HEK293 (cell line): Measurements from ENCODE around the gene RBM45.

Experiments
- CTCF ChIA-PET: fragments of 350-600 bp; formaldehyde crosslinking; extraction: SDS; loops from one replicate; lab custom pipeline; 2021; ENCODE audit warnings: antibody characterized with exemption; lab: Yijun Ruan, JAX
- POLR2A ChIA-PET: fragments of 300-600 bp; formaldehyde crosslinking; extraction: SDS; loops from one replicate; lab custom pipeline; 2020; ENCODE audit warnings: antibody characterized with exemption, inconsistent platforms; lab: Yijun Ruan, JAX
- H3K27ac ChIP-seq: fragments of 200-500 bp; sonication (Bioruptor generic); 2 replicates; pipeline ENCODE4 v1.5.1; 2014; ENCODE audit warnings: low read depth, low read length, control low read depth, inconsistent platforms; ENCODE audit errors: extremely low read depth
- H3K36me3 ChIP-seq, 2 experiments: fragments of 200-500 bp in 1 of 2; sonication (Bioruptor generic) in 1 of 2; 1 replicate in 1 of 2; 2 replicates in 1 of 2; pipeline ENCODE4 v1.5.1; 2014 to 2017; ENCODE audit warnings: inconsistent platforms in 2 of 2, low read length in 2 of 2; ENCODE audit not compliant: control insufficient read depth in 2 of 2, insufficient read depth in 1 of 2
- H3K4me1 ChIP-seq: fragments of 200-500 bp; sonication (Bioruptor generic); 2 replicates; pipeline ENCODE4 v1.5.1; 2014; ENCODE audit warnings: mild to moderate bottlenecking, low read length, inconsistent platforms; ENCODE audit not compliant: control insufficient read depth, insufficient read depth
- H3K4me3 ChIP-seq: 2 replicates; pipeline ENCODE4 v1.5.1; 2011; ENCODE audit warnings: low read depth, mild to moderate bottlenecking, control low read depth, low read length, moderate library complexity
- H3K9me3 ChIP-seq: fragments of 200-500 bp; sonication (Bioruptor generic); 2 replicates; pipeline ENCODE4 v1.5.1; 2014; ENCODE audit warnings: low read depth, low read length, inconsistent platforms; ENCODE audit not compliant: control insufficient read depth, insufficient read depth
- IKZF3 ChIP-seq: fragments of 450-650 bp; IDR thresholded peaks from 2 replicates; pipeline ENCODE4 v1.5.0; 2018; ENCODE audit warnings: missing biosample characterization, mild to moderate bottlenecking, missing genetic modification characterization, moderate library complexity
- MYNN ChIP-seq: fragments of 450-650 bp; formaldehyde crosslinking; IDR thresholded peaks from 2 replicates; pipeline ENCODE4 v1.5.1; 2016; ENCODE audit warnings: missing biosample characterization, missing genetic modification characterization, borderline replicate concordance
- SALL2 ChIP-seq: fragments of 450-650 bp; formaldehyde crosslinking; IDR thresholded peaks from 2 replicates; pipeline ENCODE4 v1.5.0; 2017; ENCODE audit warnings: missing biosample characterization, mild to moderate bottlenecking, missing genetic modification characterization, borderline replicate concordance
- SP3 ChIP-seq: fragments of 450-650 bp; formaldehyde crosslinking; IDR thresholded peaks from 2 replicates; pipeline ENCODE4 v1.5.1; 2016; ENCODE audit warnings: missing biosample characterization, missing genetic modification characterization
- SP7 ChIP-seq: fragments of 450-650 bp; formaldehyde crosslinking; IDR thresholded peaks from 2 replicates; pipeline ENCODE4 v1.5.1; 2016; ENCODE audit warnings: missing biosample characterization, missing genetic modification characterization
- ZBTB17 ChIP-seq: fragments of 450-650 bp; formaldehyde crosslinking; IDR thresholded peaks from 2 replicates; pipeline ENCODE4 v1.5.1; 2016; ENCODE audit warnings: missing biosample characterization, missing genetic modification characterization
- ZFP41 ChIP-seq: fragments of 450-650 bp; formaldehyde crosslinking; IDR thresholded peaks from 2 replicates; pipeline ENCODE4 v1.5.1; 2016; ENCODE audit warnings: missing biosample characterization, missing genetic modification characterization, borderline replicate concordance
- ZIC2 ChIP-seq: fragments of 450-650 bp; formaldehyde crosslinking; IDR thresholded peaks from 2 replicates; pipeline ENCODE4 v1.5.1; 2016; ENCODE audit warnings: missing biosample characterization, missing genetic modification characterization
- ZNF155 ChIP-seq: fragments of 450-650 bp; formaldehyde crosslinking; IDR thresholded peaks from 2 replicates; pipeline ENCODE4 v1.5.1; 2016; ENCODE audit warnings: missing biosample characterization, missing genetic modification characterization
- ZNF16 ChIP-seq: fragments of 450-650 bp; formaldehyde crosslinking; IDR thresholded peaks from 2 replicates; pipeline ENCODE4 v1.5.1; 2016; ENCODE audit warnings: low read depth, missing biosample characterization, missing genetic modification characterization
- ZNF354C ChIP-seq: fragments of 450-650 bp; formaldehyde crosslinking; IDR thresholded peaks from 2 replicates; pipeline ENCODE4 v1.5.1; 2016; ENCODE audit warnings: missing biosample characterization, missing genetic modification characterization, low read depth, borderline replicate concordance
- ZNF394 ChIP-seq: fragments of 450-650 bp; formaldehyde crosslinking; IDR thresholded peaks from 2 replicates; pipeline ENCODE4 v1.5.1; 2016; ENCODE audit warnings: missing biosample characterization, missing genetic modification characterization, mild to moderate bottlenecking, moderate library complexity, borderline replicate concordance
- ZNF404 ChIP-seq: fragments of 450-650 bp; formaldehyde crosslinking; IDR thresholded peaks from 2 replicates; pipeline ENCODE4 v1.5.1; 2017; ENCODE audit warnings: missing biosample characterization, missing genetic modification characterization
- ZNF48 ChIP-seq: fragments of 450-650 bp; formaldehyde crosslinking; IDR thresholded peaks from 2 replicates; pipeline ENCODE4 v1.5.1; 2016; ENCODE audit warnings: missing biosample characterization, missing genetic modification characterization
- ZNF521 ChIP-seq: fragments of 450-650 bp; formaldehyde crosslinking; IDR thresholded peaks from 2 replicates; pipeline ENCODE4 v1.5.1; 2017; ENCODE audit warnings: missing biosample characterization, mild to moderate bottlenecking, missing genetic modification characterization
- ZNF558 ChIP-seq: fragments of 450-650 bp; formaldehyde crosslinking; IDR thresholded peaks from 2 replicates; pipeline ENCODE4 v1.5.1; 2016; ENCODE audit warnings: missing biosample characterization, missing genetic modification characterization
- ZNF560 ChIP-seq: fragments of 450-650 bp; formaldehyde crosslinking; IDR thresholded peaks from 2 replicates; pipeline ENCODE4 v1.5.1; 2017; ENCODE audit warnings: missing biosample characterization, missing genetic modification characterization, borderline replicate concordance
- ZNF561 ChIP-seq: fragments of 450-650 bp; IDR thresholded peaks from 2 replicates; pipeline ENCODE4 v1.5.1; 2018; ENCODE audit warnings: missing biosample characterization, missing genetic modification characterization, borderline replicate concordance
- TF ChIP-seq, protein P1 (sequence below): fragments of 450-650 bp; formaldehyde crosslinking; IDR thresholded peaks from 2 replicates; pipeline ENCODE4 v1.5.1; 2016; ENCODE audit warnings: missing biosample characterization, missing genetic modification characterization
- TF ChIP-seq, protein P2 (sequence below): fragments of 450-650 bp; formaldehyde crosslinking; IDR thresholded peaks from 2 replicates; pipeline ENCODE4 v1.5.1; 2017; ENCODE audit warnings: missing biosample characterization, missing genetic modification characterization
- TF ChIP-seq, protein P3 (sequence below): fragments of 450-650 bp; formaldehyde crosslinking; IDR thresholded peaks from 2 replicates; pipeline ENCODE4 v1.5.1; 2016; ENCODE audit warnings: missing biosample characterization, missing genetic modification characterization
- TF ChIP-seq, protein P4 (sequence below): fragments of 450-650 bp; formaldehyde crosslinking; IDR thresholded peaks from 2 replicates; pipeline ENCODE4 v1.5.1; 2016; ENCODE audit warnings: missing biosample characterization, missing genetic modification characterization
- TF ChIP-seq, protein P5 (sequence below): fragments of 450-650 bp; formaldehyde crosslinking; IDR thresholded peaks from 2 replicates; pipeline ENCODE4 v1.5.1; 2016; ENCODE audit warnings: missing biosample characterization, missing genetic modification characterization
- TF ChIP-seq, protein P6 (sequence below): fragments of 450-650 bp; formaldehyde crosslinking; IDR thresholded peaks from 2 replicates; pipeline ENCODE4 v1.5.1; 2016; ENCODE audit warnings: missing biosample characterization, missing genetic modification characterization, low read depth

The RBM45 gene, protein sequence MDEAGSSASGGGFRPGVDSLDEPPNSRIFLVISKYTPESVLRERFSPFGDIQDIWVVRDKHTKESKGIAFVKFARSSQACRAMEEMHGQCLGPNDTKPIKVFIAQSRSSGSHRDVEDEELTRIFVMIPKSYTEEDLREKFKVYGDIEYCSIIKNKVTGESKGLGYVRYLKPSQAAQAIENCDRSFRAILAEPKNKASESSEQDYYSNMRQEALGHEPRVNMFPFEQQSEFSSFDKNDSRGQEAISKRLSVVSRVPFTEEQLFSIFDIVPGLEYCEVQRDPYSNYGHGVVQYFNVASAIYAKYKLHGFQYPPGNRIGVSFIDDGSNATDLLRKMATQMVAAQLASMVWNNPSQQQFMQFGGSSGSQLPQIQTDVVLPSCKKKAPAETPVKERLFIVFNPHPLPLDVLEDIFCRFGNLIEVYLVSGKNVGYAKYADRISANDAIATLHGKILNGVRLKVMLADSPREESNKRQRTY

DNA sequence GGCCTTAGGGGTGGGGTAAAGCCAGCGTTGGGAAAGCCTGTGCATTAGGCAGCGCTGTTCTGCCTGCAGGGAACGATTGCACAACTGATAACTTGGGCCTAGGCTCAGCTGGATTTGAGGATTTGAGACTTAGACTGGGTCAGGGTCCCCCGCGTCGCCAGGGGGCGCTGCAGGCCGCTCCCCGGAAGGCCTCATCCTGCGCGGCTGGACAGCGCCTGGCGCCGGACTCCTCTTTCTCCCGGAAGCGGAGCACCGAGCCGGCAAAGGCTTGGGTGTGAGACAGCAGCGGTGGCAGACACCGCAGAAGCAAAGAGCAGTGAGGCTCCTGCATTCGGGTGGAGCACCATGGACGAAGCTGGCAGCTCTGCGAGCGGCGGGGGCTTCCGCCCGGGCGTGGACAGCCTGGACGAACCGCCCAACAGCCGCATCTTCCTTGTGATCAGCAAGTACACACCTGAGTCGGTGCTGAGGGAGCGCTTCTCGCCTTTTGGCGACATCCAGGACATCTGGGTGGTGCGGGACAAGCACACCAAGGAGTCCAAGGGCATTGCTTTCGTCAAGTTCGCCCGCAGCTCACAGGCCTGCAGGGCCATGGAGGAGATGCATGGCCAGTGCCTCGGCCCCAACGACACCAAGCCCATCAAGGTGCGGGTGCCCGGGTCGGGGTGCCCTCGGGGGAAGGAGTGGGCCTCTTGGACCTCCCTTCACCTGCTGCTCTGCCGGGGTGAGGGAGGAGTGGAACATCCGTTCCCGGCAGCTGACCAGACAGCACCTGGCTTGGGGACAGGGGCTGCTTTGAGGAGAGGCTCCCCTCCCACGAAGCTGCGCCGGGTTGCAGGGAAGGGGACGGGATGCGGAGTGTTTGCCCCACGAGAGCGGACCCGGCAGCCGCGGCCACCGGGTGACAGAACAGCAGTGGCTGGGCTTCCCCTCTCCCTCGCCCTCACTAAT lies at the start of gene RBM45:
RBM45 (plus strand) TSS at position 236 of the 951 bp plus-strand sequence; CDS start at position 346, 110 bp downstream.
- Histone ChIP-seq H3K36me3 (peaks cover 0 to 5% of the 10 kb centered on the region in 2 experiments; a peak in 1 of 3 replicates), H3K9me3 (no peaks in the 10 kb centered on the region), H3K4me1 (no peaks in the 10 kb centered on the region), H3K27ac (peak within 1 kb of the TSS; percentile 69), H3K4me3 (peak within 1 kb of the TSS; percentile 67)
- ChIA-PET POLR2A (interaction anchor here (0.6 to 1.7 kb wide), 9 partner anchors 38 to 368 kb away, joined by 3 to 15 read pairs (median 5); partner anchors contain the start of genes PJVK, PLEKHA3 and PRKRA), CTCF (interaction anchor here (0.5 to 5.3 kb wide), 35 partner anchors 7 to 621 kb away, joined by 3 to 37 read pairs (median 3); no protein-coding TSS in a partner anchor)
- peak; percentile 56 for TF ChIP-seq ZIC2 (tag by site-specific recombination)
- peak; percentile 58; the same call in 1 of the 2 replicates for TF ChIP-seq IKZF3 (tag by site-specific recombination)
- TF ChIP-seq ZNF404 (tag by site-specific recombination): no peak
- no peak for TF ChIP-seq ZNF521
- TF ChIP-seq, protein P1, sequence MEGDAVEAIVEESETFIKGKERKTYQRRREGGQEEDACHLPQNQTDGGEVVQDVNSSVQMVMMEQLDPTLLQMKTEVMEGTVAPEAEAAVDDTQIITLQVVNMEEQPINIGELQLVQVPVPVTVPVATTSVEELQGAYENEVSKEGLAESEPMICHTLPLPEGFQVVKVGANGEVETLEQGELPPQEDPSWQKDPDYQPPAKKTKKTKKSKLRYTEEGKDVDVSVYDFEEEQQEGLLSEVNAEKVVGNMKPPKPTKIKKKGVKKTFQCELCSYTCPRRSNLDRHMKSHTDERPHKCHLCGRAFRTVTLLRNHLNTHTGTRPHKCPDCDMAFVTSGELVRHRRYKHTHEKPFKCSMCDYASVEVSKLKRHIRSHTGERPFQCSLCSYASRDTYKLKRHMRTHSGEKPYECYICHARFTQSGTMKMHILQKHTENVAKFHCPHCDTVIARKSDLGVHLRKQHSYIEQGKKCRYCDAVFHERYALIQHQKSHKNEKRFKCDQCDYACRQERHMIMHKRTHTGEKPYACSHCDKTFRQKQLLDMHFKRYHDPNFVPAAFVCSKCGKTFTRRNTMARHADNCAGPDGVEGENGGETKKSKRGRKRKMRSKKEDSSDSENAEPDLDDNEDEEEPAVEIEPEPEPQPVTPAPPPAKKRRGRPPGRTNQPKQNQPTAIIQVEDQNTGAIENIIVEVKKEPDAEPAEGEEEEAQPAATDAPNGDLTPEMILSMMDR: peak; percentile 97
- peak; percentile 91 for TF ChIP-seq ZNF561 (tag by site-specific recombination)
- no peak for TF ChIP-seq ZNF16 (tag by site-specific recombination)
- no peak for TF ChIP-seq ZNF560
- TF ChIP-seq, protein P2, sequence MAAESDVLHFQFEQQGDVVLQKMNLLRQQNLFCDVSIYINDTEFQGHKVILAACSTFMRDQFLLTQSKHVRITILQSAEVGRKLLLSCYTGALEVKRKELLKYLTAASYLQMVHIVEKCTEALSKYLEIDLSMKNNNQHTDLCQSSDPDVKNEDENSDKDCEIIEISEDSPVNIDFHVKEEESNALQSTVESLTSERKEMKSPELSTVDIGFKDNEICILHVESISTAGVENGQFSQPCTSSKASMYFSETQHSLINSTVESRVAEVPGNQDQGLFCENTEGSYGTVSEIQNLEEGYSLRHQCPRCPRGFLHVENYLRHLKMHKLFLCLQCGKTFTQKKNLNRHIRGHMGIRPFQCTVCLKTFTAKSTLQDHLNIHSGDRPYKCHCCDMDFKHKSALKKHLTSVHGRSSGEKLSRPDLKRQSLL (tag by site-specific recombination): peak; percentile 21; the same call in 1 of the 2 replicates
- no peak for TF ChIP-seq ZFP41
- TF ChIP-seq SALL2: no peak
- no peak for TF ChIP-seq ZNF354C (tag by site-specific recombination)
- TF ChIP-seq, protein P3, sequence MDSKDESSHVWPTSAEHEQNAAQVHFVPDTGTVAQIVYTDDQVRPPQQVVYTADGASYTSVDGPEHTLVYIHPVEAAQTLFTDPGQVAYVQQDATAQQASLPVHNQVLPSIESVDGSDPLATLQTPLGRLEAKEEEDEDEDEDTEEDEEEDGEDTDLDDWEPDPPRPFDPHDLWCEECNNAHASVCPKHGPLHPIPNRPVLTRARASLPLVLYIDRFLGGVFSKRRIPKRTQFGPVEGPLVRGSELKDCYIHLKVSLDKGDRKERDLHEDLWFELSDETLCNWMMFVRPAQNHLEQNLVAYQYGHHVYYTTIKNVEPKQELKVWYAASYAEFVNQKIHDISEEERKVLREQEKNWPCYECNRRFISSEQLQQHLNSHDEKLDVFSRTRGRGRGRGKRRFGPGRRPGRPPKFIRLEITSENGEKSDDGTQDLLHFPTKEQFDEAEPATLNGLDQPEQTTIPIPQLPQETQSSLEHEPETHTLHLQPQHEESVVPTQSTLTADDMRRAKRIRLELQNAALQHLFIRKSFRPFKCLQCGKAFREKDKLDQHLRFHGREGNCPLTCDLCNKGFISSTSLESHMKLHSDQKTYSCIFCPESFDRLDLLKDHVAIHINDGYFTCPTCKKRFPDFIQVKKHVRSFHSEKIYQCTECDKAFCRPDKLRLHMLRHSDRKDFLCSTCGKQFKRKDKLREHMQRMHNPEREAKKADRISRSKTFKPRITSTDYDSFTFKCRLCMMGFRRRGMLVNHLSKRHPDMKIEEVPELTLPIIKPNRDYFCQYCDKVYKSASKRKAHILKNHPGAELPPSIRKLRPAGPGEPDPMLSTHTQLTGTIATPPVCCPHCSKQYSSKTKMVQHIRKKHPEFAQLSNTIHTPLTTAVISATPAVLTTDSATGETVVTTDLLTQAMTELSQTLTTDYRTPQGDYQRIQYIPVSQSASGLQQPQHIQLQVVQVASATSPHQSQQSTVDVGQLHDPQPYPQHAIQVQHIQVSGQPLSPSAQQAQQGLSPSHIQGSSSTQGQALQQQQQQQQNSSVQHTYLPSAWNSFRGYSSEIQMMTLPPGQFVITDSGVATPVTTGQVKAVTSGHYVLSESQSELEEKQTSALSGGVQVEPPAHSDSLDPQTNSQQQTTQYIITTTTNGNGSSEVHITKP (tag by site-specific recombination): peak; percentile 42; the same call in 1 of the 2 replicates
- TF ChIP-seq, protein P4, sequence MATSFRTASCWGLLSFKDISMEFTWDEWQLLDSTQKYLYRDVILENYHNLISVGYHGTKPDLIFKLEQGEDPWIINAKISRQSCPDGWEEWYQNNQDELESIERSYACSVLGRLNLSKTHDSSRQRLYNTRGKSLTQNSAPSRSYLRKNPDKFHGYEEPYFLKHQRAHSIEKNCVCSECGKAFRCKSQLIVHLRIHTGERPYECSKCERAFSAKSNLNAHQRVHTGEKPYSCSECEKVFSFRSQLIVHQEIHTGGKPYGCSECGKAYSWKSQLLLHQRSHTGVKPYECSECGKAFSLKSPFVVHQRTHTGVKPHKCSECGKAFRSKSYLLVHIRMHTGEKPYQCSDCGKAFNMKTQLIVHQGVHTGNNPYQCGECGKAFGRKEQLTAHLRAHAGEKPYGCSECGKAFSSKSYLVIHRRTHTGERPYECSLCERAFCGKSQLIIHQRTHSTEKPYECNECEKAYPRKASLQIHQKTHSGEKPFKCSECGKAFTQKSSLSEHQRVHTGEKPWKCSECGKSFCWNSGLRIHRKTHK: no peak
- TF ChIP-seq ZNF48 (tag by site-specific recombination): no peak
- TF ChIP-seq MYNN (tag by site-specific recombination): no peak
- TF ChIP-seq SP7: peak; percentile 78
- TF ChIP-seq, protein P5, sequence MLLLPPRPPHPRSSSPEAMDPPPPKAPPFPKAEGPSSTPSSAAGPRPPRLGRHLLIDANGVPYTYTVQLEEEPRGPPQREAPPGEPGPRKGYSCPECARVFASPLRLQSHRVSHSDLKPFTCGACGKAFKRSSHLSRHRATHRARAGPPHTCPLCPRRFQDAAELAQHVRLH (tag by site-specific recombination): 0 out of 2 replicates have a peak, but pooled peaks have one; percentile 27
- TF ChIP-seq ZNF394 (tag by site-specific recombination): peak; percentile 82; the same call in 1 of the 2 replicates
- TF ChIP-seq ZBTB17 (tag by site-specific recombination): peak; percentile 99
- TF ChIP-seq ZNF155 (tag by site-specific recombination): no peak
- TF ChIP-seq ZNF558: no peak
- peak; percentile 34; the same call in 1 of the 2 replicates for TF ChIP-seq SP3
- TF ChIP-seq, protein P6, sequence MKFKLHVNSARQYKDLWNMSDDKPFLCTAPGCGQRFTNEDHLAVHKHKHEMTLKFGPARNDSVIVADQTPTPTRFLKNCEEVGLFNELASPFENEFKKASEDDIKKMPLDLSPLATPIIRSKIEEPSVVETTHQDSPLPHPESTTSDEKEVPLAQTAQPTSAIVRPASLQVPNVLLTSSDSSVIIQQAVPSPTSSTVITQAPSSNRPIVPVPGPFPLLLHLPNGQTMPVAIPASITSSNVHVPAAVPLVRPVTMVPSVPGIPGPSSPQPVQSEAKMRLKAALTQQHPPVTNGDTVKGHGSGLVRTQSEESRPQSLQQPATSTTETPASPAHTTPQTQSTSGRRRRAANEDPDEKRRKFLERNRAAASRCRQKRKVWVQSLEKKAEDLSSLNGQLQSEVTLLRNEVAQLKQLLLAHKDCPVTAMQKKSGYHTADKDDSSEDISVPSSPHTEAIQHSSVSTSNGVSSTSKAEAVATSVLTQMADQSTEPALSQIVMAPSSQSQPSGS (tag by site-specific recombination): no peak
